GM20431 (cell line): ENCODE results near the gene CD52.
"Not testable (repeated sequence)": the region's sequence is repeated elsewhere in the genome, so short reads cannot be mapped to it uniquely, and the experiment has no call there.

Experiments used
- in situ Hi-C: fragments of 300-500 bp; cut with MseI, MboI; formaldehyde crosslinking; loops from one replicate; pipeline ENCODE4 v1.15.0; 2020; ENCODE audit warnings: low sequenced_read_pairs; ENCODE audit not compliant: unreplicated experiment

CD52 gene

GRCh38 chr1:26324550-26324949 lies 6.8 kb downstream of the CD52 start:
- in situ Hi-C loops: loop anchor here (5.0 kb wide), 1 partner anchor 42 kb away; the partner anchor contains the start of gene SH3BGRL3

GRCh38 chr1:26327956-26328362 lies 10.2 kb downstream of the CD52 start:
- in situ Hi-C loops: no loop called here

GRCh38 chr1:26328597-26328996 lies 10.8 kb downstream of the CD52 start:
- in situ Hi-C loops: no loop called here

DNA sequence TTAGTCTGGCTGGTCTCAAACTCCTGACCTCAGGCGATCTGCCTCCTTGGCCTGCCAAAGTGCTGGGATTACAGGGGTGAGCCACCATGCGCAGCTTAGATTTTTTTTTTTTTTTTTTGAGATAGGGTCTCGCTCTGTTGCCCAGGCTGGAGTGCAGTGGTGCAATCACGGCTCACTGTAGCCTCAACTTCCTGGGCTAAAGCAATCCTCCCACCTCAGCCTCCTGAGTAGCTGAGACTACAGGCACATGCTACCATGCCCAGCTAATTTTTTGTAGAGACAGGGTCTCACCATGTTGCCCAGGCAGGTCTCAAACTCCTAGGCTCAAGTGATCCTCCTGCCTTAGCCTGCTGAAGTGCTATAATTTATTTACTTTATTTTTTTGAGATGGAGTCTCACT lies 11.6 kb downstream of the CD52 start:
- in situ Hi-C loops: not testable (repeated sequence)

DNA sequence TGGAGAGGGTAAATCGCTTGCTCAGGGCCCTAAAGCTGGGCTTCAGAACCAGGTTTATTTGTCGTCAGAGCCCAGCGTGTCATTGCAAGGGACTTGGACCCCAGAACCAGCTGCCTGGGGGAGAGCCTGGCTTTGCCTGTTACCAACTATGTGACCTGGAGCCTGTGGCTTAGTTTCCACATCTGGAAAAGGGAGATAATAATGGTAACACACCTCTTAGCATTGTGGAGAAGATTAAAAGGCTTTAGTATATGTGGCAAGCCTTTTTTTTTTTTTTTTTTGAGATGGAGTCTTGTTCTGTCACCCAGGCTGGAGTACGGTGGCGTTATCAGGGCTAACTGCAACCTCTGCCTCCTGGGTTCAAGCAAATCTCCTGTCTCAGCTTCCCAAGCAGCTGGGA lies 12.5 kb downstream of the CD52 start:
- in situ Hi-C loops: no loop called here

DNA sequence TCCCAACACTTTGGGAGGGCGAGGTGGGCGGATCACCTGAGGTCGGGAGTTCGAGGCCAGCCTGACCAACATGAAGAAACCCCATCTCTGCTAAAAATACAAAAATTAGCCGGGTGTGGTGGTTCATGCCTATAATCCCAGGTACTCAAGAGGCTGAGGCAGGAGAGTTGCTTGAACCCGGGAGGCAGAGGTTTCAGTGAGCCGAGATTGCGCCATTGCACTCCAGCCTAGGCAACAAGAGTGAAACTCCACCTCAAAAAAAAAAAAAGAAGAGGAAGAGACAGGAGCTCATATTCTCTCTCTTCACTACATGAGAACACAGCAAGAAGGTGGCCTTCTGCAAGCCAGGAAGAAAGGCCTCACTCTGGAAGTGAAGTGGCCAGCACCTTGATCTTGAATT lies 15.6 kb downstream of the CD52 start:
- in situ Hi-C loops: not testable (repeated sequence)

- in situ Hi-C loops: no loop called here
Observed at GRCh38 chr1:26335774-26336476, 18.2 kb downstream of the CD52 start.

- in situ Hi-C loops: no loop called here
Observed at GRCh38 chr1:26336477-26337205, 18.9 kb downstream of the CD52 start.

DNA sequence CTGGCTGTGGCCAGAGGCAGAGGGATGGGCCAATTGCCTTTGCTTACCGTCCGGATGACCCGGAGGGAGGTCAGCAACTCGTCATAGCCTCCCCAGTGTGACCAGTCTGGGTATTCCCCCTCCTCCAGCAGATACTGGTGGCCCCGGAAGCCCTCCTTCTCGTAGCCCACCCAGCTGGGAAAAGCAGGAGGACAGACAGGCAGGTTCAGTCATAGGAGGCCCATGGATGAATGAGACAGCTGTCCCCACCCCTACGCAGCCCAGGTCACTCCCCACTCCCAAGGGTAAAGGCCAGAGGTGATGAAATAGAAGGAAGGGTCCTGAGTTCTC lies 19.4 kb downstream of the CD52 start:
- in situ Hi-C loops: no loop called here

DNA sequence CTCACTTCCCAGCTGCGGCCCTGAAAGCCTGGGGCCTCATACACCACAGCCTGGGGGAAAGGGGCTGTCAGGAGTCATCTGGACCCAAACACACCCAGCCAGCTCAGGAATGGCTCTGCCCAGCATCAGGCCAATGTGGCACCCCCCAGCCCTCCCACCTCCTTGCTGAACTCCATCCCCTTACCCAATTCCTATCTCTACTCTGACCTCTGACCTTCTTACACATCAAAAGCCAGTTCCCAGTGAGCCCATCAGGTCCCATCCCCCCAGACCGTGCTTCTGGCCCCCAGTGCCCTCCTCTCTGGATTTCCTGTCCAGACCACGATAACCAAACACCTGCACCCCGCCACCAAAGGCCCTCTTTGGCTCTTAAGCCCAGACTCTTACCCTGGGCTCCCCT lies 19.9 kb downstream of the CD52 start:
- in situ Hi-C loops: no loop called here

DNA sequence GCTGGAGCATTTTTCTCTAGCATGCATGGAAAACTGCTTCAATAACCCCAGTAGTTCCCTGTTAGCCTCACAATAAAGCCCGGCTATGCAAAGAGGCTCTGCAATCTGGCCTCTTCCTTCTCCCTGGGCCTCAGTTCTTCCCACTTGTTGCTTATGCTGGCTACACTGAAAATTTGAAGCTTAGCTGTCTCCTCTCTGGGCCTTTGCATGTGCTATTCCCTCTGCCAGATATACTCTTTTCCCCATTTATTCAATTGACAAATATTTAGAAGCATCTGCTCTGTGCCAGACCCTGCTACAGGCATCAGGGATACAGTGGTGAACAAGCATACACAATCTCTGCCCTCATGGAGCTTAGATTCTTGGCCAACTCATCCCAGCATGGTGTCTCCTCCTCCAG lies 20.9 kb downstream of the CD52 start:
- in situ Hi-C loops: no loop called here

DNA sequence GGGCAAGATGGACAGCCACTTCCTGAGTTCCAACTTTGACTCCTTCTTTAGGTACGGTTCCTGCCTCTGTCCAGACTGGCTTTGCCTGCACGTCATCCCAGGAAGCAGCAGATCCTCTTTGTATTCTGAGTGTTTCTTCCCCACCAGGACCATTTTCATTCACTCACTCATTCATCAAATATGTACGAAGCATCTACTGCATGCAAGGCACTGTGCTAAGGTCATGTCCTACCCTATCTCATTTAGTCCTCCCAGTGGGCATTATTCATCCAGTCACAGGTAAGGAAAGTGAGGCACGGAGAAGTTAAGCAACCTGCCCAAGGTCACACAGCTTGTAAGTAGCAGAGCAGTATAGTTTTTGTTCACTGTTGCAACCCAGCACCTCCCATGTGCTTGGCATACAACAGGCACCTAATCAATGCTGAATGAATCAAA lies 22.3 kb downstream of the CD52 start:
- in situ Hi-C loops: no loop called here

DNA sequence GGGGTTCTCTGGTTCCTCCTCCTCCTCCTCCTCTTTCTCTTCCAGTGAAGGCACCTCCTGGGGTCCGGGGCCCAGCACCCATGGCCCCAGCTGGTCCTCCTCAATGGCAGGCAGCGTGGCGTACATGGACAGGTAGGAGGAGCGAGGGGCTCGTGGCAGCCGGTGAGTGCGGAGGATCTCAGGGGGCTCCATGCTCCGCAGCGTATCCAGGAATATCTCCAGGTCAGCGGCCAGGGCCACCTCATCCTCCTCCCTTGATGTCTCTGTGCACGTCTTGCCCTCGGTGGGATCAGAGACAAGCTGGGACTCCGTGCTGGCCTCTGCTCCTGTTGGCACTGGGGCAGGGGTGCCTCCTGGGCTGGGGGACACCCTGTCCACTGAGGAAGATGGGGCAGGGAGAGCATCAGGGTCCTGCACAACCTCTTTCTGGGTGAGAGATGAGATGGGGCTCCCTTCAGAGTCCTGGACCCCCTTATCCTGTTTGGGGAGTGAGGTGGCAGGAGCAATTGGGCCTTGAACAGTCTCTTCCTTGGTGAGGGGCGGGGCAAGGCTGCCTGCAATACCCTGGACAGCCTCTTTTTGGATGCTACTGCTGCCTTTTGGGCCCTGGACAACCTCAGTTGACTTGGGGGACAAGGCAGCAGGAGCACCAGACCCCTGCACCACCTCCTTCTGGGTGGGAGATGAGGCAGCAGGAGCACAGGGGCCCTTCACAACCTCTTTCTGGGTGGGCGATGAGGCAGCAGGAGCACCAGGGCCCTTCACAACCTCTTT lies 26.6 kb downstream of the CD52 start:
- in situ Hi-C loops: no loop called here

GRCh38 chr1:26345718-26346117 lies 28.0 kb downstream of the CD52 start:
- in situ Hi-C loops: no loop called here

- in situ Hi-C loops: no loop called here
Observed at GRCh38 chr1:26346274-26347033, 28.7 kb downstream of the CD52 start.

- in situ Hi-C loops: no loop called here
Observed at GRCh38 chr1:26349188-26349876, 31.6 kb downstream of the CD52 start.

DNA sequence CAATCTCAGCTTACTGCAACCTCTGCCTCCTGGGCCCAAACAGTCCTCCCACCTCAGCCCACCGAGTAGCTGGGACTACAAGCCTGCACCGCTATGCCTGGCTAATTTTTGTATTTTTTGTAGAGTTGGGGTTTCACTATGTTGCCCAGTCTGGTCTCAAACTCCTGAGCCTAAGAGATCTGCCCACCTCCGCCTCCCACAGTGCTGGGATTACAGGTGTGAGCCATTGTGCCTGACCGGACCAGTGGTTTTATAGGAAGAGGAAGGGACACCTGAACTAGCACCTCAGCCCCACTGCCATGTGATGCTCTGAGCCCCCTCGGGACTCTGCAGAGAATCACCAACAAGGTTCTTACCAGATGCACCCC lies 32.1 kb downstream of the CD52 start:
- in situ Hi-C loops: no loop called here

DNA sequence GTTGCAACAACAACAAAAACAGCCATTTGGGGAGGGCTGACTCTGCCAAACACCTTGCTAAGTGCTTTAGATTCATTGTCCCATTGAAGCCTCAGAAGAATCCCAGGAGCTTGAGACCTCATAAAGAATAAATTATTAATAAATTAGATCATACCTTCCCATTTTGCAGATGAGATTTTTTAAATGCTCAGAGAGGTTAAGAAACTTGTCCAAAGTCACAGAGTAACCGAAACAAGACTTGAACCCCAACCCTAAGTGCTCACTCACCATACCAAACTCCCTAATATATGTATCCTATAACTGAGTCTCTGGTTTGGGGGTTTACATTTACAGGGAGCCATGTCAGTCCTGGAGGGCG lies 32.6 kb downstream of the CD52 start:
- in situ Hi-C loops: no loop called here

DNA sequence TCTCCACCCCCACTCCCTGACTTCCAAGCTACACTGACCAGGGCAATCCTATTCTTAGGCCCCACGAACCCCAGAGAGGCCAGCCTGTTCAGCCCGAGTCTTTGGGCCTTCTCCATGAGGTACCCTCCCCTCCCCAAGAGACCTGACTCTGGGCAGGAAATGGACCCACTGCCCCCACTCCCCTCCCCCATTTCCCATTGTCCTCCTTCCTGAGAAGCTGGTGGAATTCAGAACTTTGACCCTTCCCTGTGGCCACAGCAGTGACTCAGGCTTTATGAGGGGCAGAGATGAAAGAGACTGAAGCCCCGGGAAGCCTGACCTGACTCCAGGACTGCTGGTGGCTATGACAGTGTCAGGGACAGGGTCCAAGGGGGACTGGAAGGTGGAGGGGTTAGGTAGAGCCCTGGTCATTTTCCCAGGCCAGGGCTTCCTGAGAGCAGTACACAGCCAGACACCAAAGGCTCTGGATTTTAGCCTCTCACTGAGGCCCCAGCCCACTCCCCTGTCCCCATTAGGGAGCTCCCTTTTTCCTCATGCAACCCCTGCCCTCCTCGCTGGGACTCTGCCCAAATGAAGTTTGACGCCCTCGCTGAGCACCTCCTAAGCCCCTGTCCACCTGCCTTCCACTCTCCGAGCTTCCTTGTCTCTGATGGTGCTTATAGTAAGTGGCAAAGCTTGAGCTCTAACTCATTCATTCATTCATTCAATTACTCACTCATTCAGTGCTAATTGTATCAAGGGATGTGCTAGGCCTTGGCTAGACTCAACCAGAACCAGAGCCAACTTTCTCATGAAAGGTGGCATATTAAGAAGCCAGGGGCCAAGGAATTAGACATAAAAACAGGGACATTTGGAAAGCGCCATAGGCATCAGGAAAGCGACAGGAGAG lies 33.2 kb downstream of the CD52 start:
- in situ Hi-C loops: no loop called here
